ENCODE measurements around the gene DAG1. TPM values are rescaled to one million over a fixed set of nuclear protein-coding genes. Genes with fewer than 3 reads are reported as not detected.
A peak's percentile ranks its signal among the peaks of the same experiment; 100 is the strongest.

Gene DAG1
- total RNA-seq, 1 experiment from 2014 or later: 72.9 TPM

GRCh38 chr3:49518016-49518415 is 47.9 kb downstream of the DAG1 start:
- DNase-seq (ENCODE audit: low spot score): no peak

GRCh38 chr3:49518441-49518840 is 48.4 kb downstream of the DAG1 start:
- no peak for DNase-seq (ENCODE audit: low spot score)

- DNase-seq (ENCODE audit: low spot score): no peak
These were observed 49.2 kb downstream of the DAG1 start for GRCh38 chr3:49519296-49519695.

GRCh38 chr3:49519916-49520385 is 49.9 kb downstream of the DAG1 start:
- no peak for DNase-seq (ENCODE audit: low spot score)

- no peak for DNase-seq (ENCODE audit: low spot score)
These were observed 54.0 kb downstream of the DAG1 start for GRCh38 chr3:49523756-49524747.

GRCh38 chr3:49529567-49529966 is 59.5 kb downstream of the DAG1 start:
- DNase-seq (ENCODE audit: low spot score): no peak

- no peak for DNase-seq (ENCODE audit: low spot score)
These were observed 60.2 kb downstream of the DAG1 start for GRCh38 chr3:49530231-49530630.

GRCh38 chr3:49530701-49531100 is 60.6 kb downstream of the DAG1 start:
- no peak for DNase-seq (ENCODE audit: low spot score)

GRCh38 chr3:49531218-49531617 is 61.2 kb downstream of the DAG1 start:
- DNase-seq (ENCODE audit: low spot score): no peak

GRCh38 chr3:49531715-49532114 is 61.6 kb downstream of the DAG1 start:
- DNase-seq (ENCODE audit: low spot score): no peak

GRCh38 chr3:49533031-49533430 is 63.0 kb downstream of the DAG1 start:
- no peak for DNase-seq (ENCODE audit: low spot score)

GRCh38 chr3:49533786-49534519 is 63.9 kb downstream of the DAG1 start:
- no peak for DNase-seq (ENCODE audit: low spot score)

GRCh38 chr3:49534581-49535441 is 64.7 kb downstream of the DAG1 start:
- DNase-seq (ENCODE audit: low spot score): peak; percentile 8

- no peak for DNase-seq (ENCODE audit: low spot score)
These were observed 66.2 kb downstream of the DAG1 start for GRCh38 chr3:49535971-49536874.

GRCh38 chr3:49536875-49537533 is 66.9 kb downstream of the DAG1 start:
- no peak for DNase-seq (ENCODE audit: low spot score)

GRCh38 chr3:49539659-49540560 is 69.8 kb downstream of the DAG1 start:
- DNase-seq (ENCODE audit: low spot score): peak; percentile 94

- DNase-seq (ENCODE audit: low spot score): no peak
These were observed 82.0 kb downstream of the DAG1 start for GRCh38 chr3:49552087-49552486.

GRCh38 chr3:49553324-49553691 is 83.2 kb downstream of the DAG1 start:
- DNase-seq (ENCODE audit: low spot score): no peak
